HG02610 (cell line): ENCODE results near the gene ZSWIM6.

Experiments used
- ATAC-seq: cut with Tn5 transposase; IDR thresholded peaks from one replicate; pipeline ENCODE4 v1.9.1; 2021; ENCODE audit warnings: mild to moderate bottlenecking, moderate library complexity; ENCODE audit not compliant: unreplicated experiment

ZSWIM6 gene

DNA sequence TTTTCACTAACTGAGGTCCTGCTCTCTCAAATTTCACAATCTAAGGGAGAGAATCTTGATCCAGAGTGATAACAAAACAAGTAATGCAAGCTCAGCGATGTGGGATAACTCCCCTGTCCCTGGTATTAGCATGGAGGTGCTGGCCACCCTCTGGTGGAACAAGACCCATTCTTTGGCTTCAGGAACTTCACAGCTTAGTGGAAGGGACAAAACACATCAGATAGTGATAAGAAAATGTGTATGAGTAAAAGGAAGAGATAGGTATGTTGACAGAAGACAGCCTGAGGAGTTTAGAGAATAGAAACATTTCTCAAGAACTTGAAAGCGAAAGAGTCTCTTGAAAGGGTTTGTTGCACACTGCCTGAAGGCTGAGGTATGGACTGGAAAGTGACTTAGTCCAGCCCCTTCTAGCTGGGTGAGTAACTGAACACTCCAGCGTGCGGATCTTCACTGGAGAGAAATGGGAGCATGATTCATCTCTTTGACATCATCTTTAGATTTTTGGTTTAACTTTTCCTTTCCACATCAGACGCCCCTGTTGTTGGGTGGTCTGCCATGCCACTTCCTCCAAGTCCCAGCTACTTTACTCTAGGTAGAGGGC, 25.4 kb upstream of the ZSWIM6 start:
- ATAC-seq: peak; percentile 86

DNA sequence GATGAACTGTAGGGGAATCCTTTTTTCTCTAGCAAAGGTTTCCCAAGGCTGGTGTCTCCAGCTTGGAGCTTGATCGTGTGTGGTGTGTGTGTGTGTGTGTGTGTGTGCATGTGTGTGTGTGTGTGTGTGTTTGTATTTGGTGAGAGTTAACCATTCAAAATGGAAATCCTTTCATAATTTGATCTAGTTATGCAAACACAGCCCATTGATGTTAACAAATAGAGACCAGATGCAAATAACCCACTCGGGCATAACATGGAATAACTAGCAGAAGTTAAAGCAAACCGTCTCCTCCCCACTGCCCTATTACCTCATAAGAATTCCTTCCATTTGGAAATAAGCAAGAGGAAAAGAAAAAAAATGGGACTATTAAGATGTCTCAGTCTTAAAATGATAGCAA, 24.9 kb upstream of the ZSWIM6 start:
- no peak for ATAC-seq

DNA sequence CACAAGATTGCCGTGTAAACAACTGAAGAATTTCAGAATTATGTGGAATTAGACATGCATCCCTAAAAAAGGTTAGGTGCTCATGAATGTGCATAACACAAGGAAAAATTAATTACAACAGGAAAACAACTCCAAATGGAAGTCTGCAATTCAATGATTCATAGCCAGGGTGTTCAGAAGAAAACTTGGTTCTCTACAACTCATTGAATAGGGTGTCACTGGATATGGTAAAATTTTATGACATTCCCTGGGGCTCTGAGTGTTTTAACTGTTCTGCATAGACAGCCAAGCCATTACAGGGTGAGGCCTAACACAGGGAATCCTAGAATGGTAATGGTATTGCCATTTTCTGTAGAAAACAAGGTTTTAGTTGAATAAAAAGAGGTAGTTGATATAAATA, 24.4 kb upstream of the ZSWIM6 start:
- no peak for ATAC-seq

DNA sequence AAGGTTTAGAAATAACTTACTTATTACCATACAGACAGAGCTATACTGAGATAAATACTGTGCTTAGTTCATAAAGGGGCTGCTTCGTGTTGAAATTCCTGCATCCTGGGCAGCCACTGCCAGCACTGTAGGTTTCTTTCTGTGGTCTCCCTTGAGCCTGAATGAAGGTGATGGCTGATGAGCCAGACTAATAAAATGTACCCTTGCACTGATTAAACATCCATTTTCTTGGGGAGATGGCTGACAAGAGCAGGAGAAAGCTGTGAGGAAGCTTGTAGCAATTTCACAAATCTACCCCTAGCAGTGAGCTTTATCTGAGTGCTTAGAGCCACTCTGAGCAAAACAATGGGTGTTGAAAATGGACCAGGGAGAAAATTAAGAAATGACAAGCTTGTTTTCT, 23.3 kb upstream of the ZSWIM6 start:
- no peak for ATAC-seq

DNA sequence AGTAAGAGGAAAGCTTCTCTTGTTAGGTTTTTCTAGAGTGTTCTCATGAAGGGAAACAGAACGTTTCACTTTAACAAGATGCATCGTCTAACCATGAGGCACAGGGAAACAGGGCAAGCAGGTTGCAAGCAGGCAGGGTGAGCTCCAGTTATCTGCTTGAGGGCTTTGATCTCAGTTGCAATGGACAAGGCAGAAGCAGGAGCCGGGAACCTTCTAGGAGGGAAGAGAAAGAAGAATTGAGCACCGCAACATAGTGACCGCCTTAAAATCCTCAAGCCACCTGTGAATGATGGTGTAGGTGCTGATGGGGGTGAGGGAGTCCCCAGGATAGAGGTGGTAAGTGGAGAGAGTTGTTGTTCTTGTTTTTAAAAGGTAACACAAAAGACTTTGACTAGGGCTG, 22.9 kb upstream of the ZSWIM6 start:
- no peak for ATAC-seq

DNA sequence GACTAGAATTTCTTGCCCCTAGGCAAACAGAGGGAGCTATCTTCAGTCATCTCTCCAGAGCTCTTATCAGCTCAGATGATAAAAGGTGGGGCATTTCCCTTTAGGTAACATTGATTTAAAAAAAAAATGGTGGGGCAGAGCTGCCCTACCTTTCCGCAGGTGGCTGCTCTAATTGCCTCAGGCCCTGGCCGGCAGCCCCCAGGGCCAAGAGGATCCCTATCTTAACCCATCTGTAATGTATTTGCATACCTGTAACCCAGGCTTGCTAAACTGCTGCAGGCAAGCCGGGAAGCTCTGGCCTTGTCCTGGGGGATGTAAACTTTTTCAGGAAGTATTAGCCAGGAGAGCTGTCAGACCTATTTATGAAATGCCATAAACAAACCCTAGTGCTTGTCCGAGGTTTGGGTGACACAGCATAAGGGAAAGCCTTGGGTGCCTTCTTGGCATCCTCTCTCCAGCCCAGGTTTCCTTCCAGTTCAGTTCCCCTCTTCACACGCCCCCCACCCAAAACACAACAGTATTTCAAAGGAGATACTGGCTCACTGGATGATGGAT, 20.9 kb upstream of the ZSWIM6 start:
- no peak for ATAC-seq

DNA sequence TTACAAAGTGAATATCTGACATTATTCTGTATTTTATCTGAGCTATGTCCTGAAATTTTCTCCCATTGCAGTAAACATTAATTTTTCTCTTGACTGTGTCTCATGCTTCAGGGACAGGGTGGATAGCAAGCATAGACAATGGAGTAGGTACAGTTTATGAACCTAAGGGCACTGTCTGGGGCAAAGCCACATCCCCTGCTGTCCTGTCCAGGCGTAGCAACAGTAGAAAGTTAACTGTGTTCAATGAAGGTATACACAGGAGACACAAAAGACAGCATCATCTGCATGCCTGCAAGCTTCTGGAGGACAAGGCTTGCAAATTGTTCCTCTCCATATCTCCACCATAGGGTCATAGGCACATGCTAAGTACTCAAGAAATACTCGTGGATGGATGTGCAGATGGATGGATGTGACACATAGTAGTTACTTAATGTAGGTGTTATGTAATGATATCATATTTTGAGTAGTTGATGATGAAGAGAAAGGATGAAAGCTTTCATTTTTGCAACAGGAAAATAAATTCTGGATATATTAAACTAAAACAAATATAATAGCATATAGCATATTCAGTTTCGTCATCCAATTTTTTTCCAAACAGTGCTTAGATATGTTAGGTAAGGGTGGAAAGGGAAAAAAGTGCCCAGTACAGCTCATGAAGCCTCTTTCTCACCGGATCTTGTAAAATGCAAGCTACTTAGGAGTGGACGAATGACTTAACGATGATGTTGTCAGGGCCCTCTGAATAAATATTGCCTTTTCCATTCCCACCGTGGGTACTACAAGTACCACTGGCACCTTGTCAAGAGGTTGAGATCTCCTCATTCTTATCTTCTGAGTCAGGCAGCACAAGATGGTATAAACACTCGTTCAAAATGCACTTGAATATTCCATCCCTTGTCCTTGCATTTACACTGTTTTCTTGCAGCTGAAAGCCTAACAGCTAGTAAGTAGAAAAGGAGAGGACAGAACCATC, 19.9 kb upstream of the ZSWIM6 start:
- ATAC-seq: no peak

DNA sequence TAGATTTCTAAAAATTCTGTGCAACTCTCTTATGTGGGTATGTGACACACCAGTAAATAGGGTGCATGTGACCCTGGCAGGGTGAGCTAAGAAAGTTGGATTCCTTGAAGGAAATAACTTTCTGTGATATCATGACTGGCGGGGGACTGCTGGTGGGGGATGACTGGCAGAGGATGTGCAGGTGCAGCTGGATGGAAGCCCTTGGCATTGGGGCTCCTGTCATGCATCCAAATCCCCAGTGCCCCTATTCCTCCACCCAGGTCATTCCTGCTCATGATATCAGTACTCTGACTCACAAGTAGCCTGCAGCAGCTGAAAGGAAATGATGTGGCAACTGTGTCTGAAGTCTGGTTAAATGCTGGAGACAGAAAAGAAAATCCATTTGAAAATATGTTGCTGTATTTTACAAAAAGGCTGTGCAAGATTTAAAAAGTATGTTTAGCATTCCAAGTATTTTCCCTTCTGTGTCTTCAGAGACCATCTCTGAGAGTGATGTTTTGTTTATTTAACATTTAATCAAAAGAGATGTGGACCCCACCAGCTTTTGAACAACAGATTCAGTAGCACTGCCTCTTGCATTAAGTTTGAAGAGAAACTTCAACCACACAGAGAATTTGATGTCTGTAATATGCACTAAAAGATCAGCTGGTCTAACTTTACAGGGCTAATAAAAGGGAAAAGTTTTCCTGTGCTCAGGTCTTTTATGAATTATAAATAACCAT, 17.9 kb upstream of the ZSWIM6 start:
- no peak for ATAC-seq

DNA sequence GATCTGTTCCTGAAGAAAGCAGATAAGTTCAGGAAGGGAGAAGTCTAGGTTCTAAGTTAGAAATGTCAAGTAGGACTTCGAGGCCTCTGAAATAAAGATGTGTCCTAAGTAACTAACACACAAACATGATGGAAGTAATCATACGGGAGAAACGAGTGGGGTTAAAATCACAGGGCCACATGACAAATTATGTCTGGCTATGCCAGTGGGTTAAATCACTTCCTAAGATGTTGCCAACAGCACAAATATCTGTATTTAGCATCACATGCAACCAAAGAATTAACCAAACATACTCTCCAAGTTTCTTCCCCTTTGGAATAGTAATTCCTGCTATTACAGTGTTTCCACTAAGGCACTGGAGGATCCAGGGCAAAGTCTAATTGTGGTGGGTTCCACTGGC, 13.7 kb upstream of the ZSWIM6 start:
- ATAC-seq: no peak

DNA sequence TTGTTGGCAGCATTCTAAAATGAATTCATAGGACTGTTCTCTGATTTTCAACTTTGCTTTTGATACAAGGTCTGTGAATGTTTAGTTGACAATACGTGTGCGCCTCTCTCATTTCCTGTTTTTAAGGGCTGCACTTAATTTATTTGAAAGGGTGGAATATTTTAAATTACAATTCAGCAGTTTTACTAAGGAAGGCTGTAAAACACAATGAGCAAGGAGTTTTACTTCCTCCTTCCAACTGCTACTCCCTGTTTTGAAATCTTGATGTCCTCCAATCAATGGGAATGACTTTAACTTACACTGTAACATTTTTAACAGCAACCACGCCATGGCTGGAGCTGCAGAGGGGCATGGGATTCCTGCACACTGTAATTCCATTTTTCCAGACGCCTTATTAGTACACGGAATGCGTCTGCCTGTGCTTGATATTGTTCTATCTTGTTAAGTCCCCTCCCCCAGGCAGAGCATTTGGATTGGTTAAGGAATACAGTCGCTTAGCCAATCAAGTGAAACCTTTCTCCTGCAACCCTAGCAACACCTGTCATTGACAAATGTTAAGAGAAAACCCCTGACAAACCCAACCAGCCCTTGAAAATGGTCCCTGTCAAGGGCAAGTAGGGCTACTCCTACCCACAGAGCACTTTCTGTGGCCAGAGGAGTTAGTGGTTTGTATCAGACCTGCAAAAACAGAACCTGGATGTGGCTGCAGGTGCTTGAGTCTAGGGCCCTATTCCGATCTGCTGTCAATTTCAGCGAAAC, 12.5 kb upstream of the ZSWIM6 start:
- ATAC-seq: peak; percentile 99

DNA sequence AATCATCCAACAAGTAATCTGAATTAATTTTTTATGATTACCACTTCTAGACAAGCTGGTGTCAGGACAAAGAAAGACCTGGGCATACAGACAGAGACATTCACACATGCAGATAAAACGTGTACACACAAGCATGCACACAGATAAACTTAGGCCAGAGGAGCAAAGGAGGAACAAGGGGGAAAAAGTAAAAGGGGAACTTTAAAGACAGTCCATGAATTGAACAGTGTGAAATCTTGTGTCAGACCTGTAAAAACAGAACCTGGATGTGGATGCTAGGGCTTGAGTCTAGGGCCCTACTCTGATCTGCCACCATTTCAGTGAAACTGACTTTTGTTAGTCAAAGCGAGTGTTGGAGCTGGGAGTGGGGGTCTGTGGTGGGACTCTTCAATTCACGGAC, 11.2 kb upstream of the ZSWIM6 start:
- ATAC-seq: no peak

DNA sequence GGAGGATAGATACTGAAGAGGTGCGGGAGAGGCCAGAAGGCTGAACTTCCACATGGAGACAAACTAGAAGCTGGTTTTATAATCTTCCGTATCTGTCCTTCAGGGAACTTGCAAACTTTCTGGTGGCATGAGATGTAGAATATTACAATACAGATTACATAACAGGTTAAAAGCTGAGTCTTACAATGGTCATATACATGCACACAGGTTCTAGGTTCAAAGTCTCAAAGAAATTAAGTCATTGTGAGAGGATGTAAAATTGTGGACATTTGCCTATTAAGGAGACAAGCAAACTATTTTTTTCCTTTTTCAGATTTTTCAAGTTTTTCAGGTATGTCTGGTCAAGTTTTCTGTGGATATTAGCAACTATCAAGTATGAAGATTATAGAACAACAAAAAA, 10.4 kb upstream of the ZSWIM6 start:
- ATAC-seq: no peak

DNA sequence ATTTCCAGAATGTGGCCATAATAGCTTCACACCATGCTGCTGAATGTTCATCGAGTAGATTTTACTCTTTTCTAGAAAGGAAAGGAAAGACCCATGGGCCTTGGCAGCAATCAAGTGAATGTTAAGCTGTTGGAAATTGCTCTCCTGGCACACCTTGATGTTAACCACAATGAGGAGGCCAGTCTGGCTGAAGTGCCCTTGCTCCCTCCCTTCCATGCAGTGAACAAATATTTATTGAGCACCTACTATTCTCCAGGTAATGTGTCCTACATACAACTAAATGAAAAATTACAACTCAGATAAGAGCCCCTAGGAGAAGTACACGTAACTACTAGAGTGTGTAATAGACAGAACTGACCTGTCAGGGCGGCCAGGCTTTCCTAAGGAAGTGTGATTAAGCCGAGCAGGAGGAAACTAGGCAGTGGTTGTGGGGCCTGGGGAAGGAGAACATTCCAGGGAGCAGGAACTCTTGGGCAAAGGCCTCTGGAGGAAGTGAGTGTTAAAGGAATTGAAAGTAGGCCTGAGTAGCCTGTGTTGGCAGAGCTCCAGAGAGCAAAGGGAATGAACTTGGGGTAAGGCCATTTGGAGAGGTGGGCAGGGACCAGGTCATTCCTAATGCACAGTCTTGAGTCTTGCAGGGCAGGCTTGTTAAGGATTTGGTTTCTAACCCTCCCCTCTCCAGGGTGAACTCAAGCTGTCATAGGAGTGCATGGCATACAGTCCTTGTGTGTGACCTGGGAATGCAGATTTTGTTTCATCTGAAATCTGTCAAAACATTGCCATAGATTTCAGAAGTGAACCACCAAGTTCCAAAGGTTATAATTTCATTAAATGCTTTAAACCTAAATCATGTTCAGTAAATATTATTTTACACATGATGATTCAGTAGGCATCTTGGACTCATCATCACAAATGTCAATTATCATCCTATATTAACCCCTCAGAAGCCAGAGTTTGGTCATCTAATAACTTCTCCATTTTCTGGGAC, 9.0 kb upstream of the ZSWIM6 start:
- ATAC-seq: no peak

DNA sequence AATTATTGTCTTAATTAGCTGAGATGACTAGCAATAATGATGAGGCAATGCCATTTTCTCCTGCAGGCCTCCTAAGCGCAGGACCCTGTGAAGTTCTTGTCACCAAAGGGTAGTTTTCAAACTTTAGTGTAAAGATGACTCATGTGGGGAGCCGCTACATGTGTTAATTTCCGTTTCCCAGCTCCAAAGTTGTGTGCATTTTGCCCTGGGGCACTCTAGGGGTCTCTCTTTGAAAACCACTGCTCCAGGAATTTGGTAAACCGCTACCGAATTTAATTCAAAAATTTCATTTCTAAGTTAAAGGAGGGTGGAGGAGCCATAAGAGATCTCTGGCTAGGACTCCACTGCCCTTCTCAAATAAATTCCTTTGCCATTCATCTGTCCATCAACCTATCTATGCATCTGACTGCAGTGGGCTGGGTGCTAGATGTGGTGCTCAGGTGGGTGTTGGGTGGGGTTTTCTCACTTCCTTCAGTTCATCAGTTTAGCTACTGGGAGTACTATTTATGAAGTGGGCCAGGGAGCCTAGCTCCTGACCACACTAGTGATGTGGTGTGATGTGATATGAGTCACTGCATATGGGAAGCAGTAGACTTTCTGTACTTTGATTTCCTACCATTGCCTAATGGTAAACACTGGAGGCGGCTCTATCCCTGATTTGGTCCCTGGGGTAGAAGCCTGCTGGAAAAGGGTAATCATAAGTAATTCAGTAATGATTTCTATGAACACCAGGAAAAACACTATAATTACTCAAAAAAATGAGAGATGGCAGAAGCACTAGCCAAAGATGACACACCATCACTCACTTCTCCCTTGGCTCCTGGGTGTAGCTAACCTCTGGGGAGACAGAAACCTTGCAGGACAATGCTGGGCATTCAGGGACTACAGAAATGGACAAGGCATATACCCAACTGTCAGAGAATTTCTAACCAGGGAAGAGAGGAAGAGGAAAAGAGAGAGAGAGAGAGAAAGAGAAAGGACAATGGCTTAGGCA, 4.0 kb upstream of the ZSWIM6 start:
- peak; percentile 41 for ATAC-seq

DNA sequence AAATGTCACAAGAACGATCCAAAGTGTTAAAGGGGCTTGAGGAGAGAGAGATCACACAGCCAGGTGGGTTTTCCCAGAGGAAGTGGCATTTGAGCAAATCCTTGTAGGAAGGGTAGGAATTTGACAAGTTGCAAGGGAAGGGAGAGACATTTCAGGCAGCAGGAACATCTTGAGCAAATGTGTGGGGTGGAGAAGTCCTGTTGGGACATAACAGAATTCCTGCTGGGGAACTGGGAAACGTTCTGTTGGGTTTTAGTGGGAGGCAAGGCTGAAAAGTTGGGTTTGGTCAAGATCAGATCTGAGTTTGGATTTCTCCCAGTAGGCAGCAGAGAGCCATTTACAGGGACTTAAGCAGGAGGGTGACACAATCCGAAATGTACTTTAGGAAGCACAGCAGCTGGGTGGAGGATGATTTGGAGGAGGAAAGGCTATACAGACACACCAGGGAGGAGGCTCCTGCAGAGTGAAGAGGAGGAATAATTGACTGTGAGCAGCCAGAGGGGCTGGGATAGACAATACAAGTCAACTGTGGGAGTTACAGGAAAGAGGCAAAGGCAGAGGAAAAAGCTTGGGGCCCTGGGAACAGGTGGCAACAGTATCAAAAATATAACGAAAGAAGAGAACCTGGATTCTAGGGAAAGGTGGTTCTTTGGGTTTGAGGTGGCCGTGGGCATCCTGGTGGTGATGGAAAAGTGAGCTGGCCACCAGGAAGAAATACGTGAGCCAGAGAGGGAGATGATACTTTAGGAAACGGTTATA, 3.1 kb upstream of the ZSWIM6 start:
- ATAC-seq: no peak

DNA sequence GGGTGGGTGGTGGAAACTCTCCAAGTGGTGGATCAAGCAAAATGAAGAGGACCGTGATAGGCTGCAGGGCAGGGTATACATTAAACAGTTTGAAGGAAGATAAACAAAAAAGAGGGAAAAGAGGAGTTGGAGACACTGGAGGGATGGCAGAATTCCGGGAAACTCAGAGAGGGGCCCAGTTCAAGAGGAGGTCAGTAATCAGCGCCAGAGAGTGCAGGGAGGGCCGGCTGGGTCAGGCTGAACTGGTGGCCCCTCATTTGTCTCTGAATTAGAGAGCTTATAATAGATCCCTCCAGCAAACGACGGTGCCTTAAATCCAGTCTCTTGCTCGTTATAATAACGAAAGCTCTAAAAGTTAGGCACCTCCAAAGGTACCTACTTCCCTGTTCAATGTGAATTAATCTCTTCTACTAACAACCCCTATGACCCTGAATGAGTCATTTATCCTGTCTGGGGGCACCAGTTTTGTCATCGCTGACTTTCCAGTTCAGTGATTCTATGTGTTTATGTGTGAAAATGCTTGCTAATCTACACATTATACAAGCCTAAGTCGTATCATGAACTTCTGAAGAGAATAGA, 2.4 kb upstream of the ZSWIM6 start:
- no peak for ATAC-seq

DNA sequence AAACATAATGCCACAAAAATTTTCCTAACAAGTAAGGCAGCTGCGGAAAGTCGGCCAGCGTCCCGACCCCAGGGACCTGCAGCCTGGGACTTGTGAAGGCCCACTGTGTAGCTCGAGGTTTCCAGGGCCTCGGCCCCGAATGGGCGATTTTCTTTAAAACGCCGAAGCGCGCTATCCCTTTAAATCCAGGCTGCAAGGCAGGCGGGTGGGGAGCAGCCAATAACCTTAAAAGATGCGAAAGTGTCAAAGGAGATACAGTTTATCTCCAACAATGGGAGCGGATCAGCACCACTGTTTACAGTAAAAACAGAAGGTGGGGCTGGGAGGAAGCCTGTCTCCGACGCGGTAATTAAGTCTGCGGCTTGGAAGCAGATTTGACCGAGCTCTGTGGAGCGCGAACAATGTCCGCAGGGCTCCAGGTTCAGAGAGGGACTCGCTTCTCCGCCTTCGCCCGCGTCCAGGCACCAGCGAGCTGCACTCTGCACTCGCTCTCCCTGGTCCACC, 1.7 kb upstream of the ZSWIM6 start:
- ATAC-seq: no peak
